Measurements from ENCODE around the gene SRGAP3.

GRCh38 chr3:8972639-8973038 is 276.8 kb downstream of the SRGAP3 start:
- TF ChIP-seq RAD21 (IDR thresholded peaks at IDR 0.05; ENCODE audit: low read depth) (no peak), MAX (IDR thresholded peaks at IDR 0.05) (no peak), EGR1 (IDR thresholded peaks at IDR 0.05) (no peak), USF1 (IDR thresholded peaks at IDR 0.05) (peak; percentile 87), NFIC (IDR thresholded peaks at IDR 0.05) (peak; percentile 49), TAF1 (IDR thresholded peaks at IDR 0.05; ENCODE audit: low read depth) (no peak), YY1 (IDR thresholded peaks at IDR 0.05; ENCODE audit: low read depth) (no peak), CEBPB (IDR thresholded peaks at IDR 0.05) (no peak), EP300 (IDR thresholded peaks at IDR 0.05; ENCODE audit: borderline replicate concordance) (no peak), TCF12 (IDR thresholded peaks at IDR 0.05; ENCODE audit: low read depth) (no peak), REST (IDR thresholded peaks at IDR 0.05; ENCODE audit: low read depth) (no peak), ZBTB7A (IDR thresholded peaks at IDR 0.05; ENCODE audit: low read depth) (no peak), CREB1 (IDR thresholded peaks at IDR 0.05; ENCODE audit: low read depth) (no peak), FOXM1 (IDR thresholded peaks at IDR 0.05; ENCODE audit: borderline replicate concordance, low read depth) (no peak)
